GM12891 (cell line): ENCODE data around the gene TSSC4.

Experiments
- POLR2A ChIP-seq: IDR thresholded peaks from 2 replicates; pipeline ENCODE4 v1.6.1; 2011; ENCODE audit warnings: low read depth, low read length, control low read depth
- POLR2AphosphoS5 ChIP-seq: IDR thresholded peaks from 2 replicates; pipeline ENCODE4 v1.6.1; 2011; ENCODE audit warnings: low read depth, low read length, control low read depth
- SPI1 ChIP-seq: IDR thresholded peaks from 2 replicates; pipeline ENCODE4 v1.6.1; 2011; ENCODE audit warnings: low read depth, low read length, control low read depth
- TAF1 ChIP-seq: IDR thresholded peaks from 2 replicates; pipeline ENCODE4 v1.6.1; 2011; ENCODE audit warnings: low read depth, low read length, control low read depth

DNA sequence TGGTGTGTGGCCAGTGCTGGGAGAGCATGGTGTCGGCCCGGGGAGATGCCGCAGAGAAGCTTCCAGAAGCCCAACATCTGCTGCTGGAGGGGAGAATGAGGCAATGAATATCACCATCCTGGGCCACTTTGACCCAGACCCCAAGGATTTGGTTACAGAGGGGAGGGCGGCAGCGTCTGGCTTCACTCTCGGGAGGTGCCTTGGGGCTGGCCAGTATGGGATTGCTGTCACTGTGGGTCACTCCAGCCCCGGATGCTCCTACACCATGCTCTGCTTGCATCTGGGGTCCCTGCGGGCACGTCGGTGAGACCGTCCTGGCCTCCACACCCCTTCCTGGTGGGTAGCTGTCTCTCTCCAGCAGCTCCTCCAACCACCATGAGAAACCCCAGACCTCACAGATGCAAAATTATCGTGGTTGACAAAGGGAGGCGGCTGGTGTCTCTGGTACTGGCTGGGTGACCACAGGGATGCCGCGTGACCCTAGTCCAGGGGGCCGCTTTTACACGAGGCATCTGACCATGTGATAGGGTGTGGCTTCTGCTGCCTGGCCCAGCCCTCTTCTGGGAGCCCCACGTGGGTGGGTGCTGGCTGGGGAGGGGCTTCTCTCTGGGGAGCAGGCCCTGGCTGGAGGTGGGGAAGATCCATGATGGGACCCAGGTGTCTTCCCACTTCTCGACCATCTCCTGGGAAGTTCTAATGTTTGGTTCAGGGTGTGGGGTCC lies 49.9 kb downstream of the TSSC4 start:
- TF ChIP-seq TAF1 (no peak), POLR2AphosphoS5 (no peak), SPI1 (no peak), POLR2A (no peak)
